Sigmoid colon (tissue), 7 donors: ENCODE data around the gene IER5. TPM values are rescaled to one million over a fixed set of nuclear protein-coding genes. Genes with fewer than 3 reads are reported as not detected.
A peak's percentile ranks its signal among the peaks of the same experiment; 100 is the strongest.

Experiments
- DNase-seq: peaks from one replicate; pipeline ENCODE4 v3.0.0-alpha.2; 2019
- H3K27ac ChIP-seq, 4 donors: fragments of 200-600 bp; sonication (generic); one replicate each; pipeline ENCODE4 v1.5.1; 2016 to 2019; ENCODE audit warnings: mild to moderate bottlenecking in 1 of 4
- H3K27me3 ChIP-seq, 3 donors: fragments of 200-600 bp; sonication (generic); one replicate each; pipeline ENCODE4 v1.5.1; 2019; ENCODE audit warnings: mild to moderate bottlenecking in 1 of 3
- H3K36me3 ChIP-seq, 4 donors: fragments of 200-600 bp; sonication (generic); one replicate each; pipeline ENCODE4 v1.5.1; 2016 to 2019
- H3K4me1 ChIP-seq, 4 donors: fragments of 200-600 bp; sonication (generic); one replicate each; pipeline ENCODE4 v1.5.1; 2017 to 2019
- H3K4me3 ChIP-seq, 4 donors: fragments of 200-600 bp; sonication (generic); one replicate each; pipeline ENCODE4 v1.5.1; 2017 to 2019; ENCODE audit warnings: mild to moderate bottlenecking in 2 of 4, moderate library complexity in 1 of 4
- H3K9me3 ChIP-seq, 4 donors: fragments of 200-600 bp in 3 of 4; sonication (generic) in 3 of 4; one replicate each; pipeline versions ENCODE4 v1.5.1 to v1.6.1; 2013 to 2019
- EP300 ChIP-seq, 4 donors: sonication (generic); formaldehyde crosslinking; IDR thresholded peaks; one replicate each; pipeline ENCODE4 v1.6.1; 2017; ENCODE audit warnings: antibody characterized with exemption in 4 of 4
- POLR2A ChIP-seq, 2 donors: fragments of 450-650 bp; IDR thresholded peaks; one replicate each; pipeline ENCODE4 v1.6.1; 2016; ENCODE audit warnings: antibody characterized with exemption in 2 of 2, mild to moderate bottlenecking in 2 of 2, moderate library complexity in 2 of 2
- POLR2AphosphoS5 ChIP-seq, 4 donors: sonication (generic); formaldehyde crosslinking; IDR thresholded peaks; one replicate each; pipeline ENCODE4 v1.6.1; 2017; ENCODE audit warnings: antibody characterized with exemption in 4 of 4
- WGBS, 2 donors: extraction: QIAGEN DNeasy Blood & Tissue Kit; methylation state at CpG; one replicate each; pipeline ENCODE4 v1.1.7; 2013; 5-methylcytosine and 5-hydroxymethylcytosine counted together
- intact Hi-C: fragments of 100-400 bp; cut with DNase I; formaldehyde crosslinking; loops from one replicate; pipeline ENCODE4 v1.15.1; 2023
- polyA plus RNA-seq, 3 donors: library from polyadenylated mRNA; stranded (reverse); fragments of 200-250 nt; gene quantifications; one replicate each; pipeline ENCODE4 v1.2.3, GENCODE V29; 2013
- total RNA-seq, 4 donors: library from RNA; depleted of rRNA; stranded (reverse); fragments of >200 nt; gene quantifications; one replicate each; pipeline ENCODE4 v1.1.0, GENCODE V29; 2016
- TF ChIP-seq, protein P1 (sequence below), 4 experiments: fragments of 450-650 bp in 3 of 4; fragments of 200-600 bp in 1 of 4; IDR thresholded peaks; one replicate each; pipeline ENCODE4 v1.5.1; 2016 to 2019; ENCODE audit warnings: antibody characterized with exemption in 4 of 4, mild to moderate bottlenecking in 3 of 4, moderate library complexity in 2 of 4
- donor health status: healthy with polysubstance abuse.
- donor health status: Bipolar disorder and iron deficiency.
- donor health status: healthy.

Gene IER5
- total and polyA plus RNA-seq, 7 donors: 7.7 to 11.7 (median 9.6) TPM

DNA sequence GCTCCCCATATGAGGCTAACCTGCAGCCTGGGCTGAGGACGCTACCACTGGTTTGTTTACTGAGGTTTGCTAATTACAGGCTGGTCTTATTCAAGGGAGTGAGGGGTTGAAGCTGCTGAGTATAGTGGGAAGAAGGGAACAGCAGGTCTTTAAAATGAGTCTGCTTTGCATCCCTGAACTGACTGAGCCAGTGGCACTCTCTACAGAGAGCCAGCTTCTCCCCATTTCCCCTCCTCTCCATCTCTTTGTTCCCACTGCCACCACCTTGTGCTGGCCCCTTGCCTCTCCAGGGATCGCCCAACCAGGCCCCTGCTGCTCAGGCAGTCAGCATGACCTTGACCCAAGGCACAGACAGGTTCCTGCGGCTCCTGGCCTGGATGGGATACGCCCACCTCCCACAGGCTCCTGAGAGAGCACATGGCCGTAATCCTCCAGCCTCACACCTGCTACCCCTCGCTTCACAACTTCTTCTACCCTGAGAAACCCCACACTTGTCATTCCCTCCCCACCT lies 45.0 kb downstream of the IER5 start:
- Histone ChIP-seq H3K9me3 (no peaks in the 10 kb centered on the region), H3K27ac (no peak overlapping the region), H3K27me3 (no peaks in the 10 kb centered on the region), H3K4me1 (peaks cover 0 to 28% (median 16%) of the 10 kb centered on the region in 4 donors), H3K36me3 (no peaks in the 10 kb centered on the region), H3K4me3 (no peak overlapping the region)
- intact Hi-C loops: no loop called here
- 79 to 87% methylated on average over 6 of the region's 6 CpGs for WGBS, 2 donors
- DNase-seq: no peak
- TF ChIP-seq EP300 (IDR thresholded peaks at IDR 0.05) (no peak), POLR2AphosphoS5 (IDR thresholded peaks at IDR 0.05) (no peak), POLR2A (IDR thresholded peaks at IDR 0.05) (no peak)
- TF ChIP-seq, protein P1, sequence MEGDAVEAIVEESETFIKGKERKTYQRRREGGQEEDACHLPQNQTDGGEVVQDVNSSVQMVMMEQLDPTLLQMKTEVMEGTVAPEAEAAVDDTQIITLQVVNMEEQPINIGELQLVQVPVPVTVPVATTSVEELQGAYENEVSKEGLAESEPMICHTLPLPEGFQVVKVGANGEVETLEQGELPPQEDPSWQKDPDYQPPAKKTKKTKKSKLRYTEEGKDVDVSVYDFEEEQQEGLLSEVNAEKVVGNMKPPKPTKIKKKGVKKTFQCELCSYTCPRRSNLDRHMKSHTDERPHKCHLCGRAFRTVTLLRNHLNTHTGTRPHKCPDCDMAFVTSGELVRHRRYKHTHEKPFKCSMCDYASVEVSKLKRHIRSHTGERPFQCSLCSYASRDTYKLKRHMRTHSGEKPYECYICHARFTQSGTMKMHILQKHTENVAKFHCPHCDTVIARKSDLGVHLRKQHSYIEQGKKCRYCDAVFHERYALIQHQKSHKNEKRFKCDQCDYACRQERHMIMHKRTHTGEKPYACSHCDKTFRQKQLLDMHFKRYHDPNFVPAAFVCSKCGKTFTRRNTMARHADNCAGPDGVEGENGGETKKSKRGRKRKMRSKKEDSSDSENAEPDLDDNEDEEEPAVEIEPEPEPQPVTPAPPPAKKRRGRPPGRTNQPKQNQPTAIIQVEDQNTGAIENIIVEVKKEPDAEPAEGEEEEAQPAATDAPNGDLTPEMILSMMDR (IDR thresholded peaks at IDR 0.05): no peak

DNA sequence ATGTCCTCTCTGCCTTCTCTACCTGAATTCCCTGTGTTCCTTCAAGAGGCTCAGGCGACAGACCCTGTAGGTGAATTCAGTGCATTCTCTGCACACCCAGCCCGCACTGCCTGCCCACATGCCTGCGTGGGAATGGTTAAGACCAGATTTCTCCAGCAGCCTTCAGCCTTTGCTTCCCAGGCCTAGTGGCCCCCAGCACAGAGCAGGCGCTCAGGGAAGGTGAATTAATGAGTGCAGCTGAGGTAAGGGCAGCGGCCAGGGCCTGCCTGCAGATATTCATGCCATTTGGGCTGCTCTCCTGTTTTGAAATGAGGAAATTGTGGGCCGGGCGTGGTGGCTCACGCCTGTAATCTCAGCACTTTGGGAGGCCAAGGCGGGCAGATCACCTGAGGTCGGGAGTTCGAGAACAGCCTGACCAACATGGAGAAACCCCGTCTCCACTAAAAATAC lies 45.5 kb downstream of the IER5 start:
- Histone ChIP-seq H3K36me3 (no peaks in the 10 kb centered on the region), H3K27me3 (no peaks in the 10 kb centered on the region), H3K4me1 (peaks cover 0 to 26% (median 16%) of the 10 kb centered on the region in 4 donors), H3K27ac (no peak overlapping the region), H3K4me3 (no peak overlapping the region), H3K9me3 (no peaks in the 10 kb centered on the region)
- TF ChIP-seq EP300 (IDR thresholded peaks at IDR 0.05): no peak
- TF ChIP-seq POLR2AphosphoS5 (IDR thresholded peaks at IDR 0.05): no peak
- TF ChIP-seq, protein P1 (IDR thresholded peaks at IDR 0.05): no peak
- no peak for TF ChIP-seq POLR2A (IDR thresholded peaks at IDR 0.05)
- WGBS, 2 donors: 85 to 87% methylated on average over 12 of the region's 12 CpGs
- intact Hi-C loops: no loop called here
- no peak for DNase-seq

DNA sequence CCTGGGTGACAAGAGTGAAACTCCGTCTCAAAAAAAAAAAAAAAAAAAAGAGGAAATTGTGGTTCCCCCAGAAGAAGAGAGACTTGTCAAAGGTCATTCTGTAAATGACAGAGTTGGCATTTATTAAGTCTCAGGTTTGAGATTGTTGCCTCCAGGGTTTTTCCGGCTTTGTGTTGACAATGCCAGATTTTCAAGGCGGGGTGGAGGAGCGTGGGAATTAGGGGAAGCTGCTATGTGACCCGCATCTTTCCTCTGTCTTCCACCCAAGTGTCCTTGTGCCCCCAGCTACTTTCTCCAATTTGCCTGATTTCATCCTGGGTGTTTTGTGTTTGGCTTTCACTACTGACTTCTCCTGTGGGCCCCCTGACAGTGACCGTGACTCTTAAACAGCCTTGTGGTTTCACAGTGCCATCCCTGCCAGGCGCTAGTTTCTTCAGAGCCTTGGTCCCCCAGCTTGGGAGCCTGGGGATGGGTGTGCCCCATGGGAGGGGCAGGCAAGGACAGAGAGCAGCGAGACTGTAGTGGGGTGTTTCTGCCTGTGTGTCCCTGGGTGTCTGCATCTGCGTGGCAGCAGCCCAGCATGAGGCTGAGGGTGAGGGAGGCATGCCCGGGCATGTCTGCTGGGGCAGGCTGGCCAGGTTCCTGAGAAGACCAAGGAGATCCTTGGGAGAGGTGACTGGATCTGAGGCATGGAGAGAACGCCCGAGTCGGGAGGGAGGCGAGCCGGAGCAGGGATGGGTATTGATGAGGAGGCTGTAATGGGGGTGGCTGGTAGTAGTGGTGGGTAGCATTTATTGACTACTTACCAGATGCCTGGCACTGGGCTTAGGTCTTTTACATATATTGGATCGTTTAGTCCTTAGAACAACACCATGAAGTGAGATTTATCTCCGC lies 46.3 kb downstream of the IER5 start:
- Histone ChIP-seq H3K4me1 (peaks cover 0 to 22% (median 16%) of the 10 kb centered on the region in 4 donors), H3K36me3 (no peaks in the 10 kb centered on the region), H3K27me3 (no peaks in the 10 kb centered on the region), H3K4me3 (no peak overlapping the region), H3K9me3 (no peaks in the 10 kb centered on the region), H3K27ac (peak overlapping the region; percentile 20 to 63 (median 22))
- DNase-seq: no peak
- WGBS, 2 donors: 32 to 58% methylated on average over 17 of the region's 17 CpGs
- TF ChIP-seq, protein P1 (IDR thresholded peaks at IDR 0.05): no peak
- no peak for TF ChIP-seq POLR2A (IDR thresholded peaks at IDR 0.05)
- no peak for TF ChIP-seq POLR2AphosphoS5 (IDR thresholded peaks at IDR 0.05)
- no peak for TF ChIP-seq EP300 (IDR thresholded peaks at IDR 0.05)
- intact Hi-C loops: no loop called here

- 45 to 72% methylated on average over 2 of the region's 2 CpGs for WGBS, 2 donors
These were observed 46.9 kb downstream of the IER5 start for GRCh38 chr1:181135437-181135731.

More at GRCh38 chr1:181135437-181135731, 46.9 kb downstream of the IER5 start:
- intact Hi-C loops: no loop called here
- Histone ChIP-seq H3K27ac (peak overlapping the region; percentile 20 to 63 (median 22)), H3K27me3 (no peaks in the 10 kb centered on the region), H3K36me3 (no peaks in the 10 kb centered on the region), H3K9me3 (no peaks in the 10 kb centered on the region), H3K4me1 (peaks cover 0 to 19% (median 16%) of the 10 kb centered on the region in 4 donors), H3K4me3 (no peak overlapping the region)
- DNase-seq: no peak
- TF ChIP-seq POLR2AphosphoS5 (IDR thresholded peaks at IDR 0.05) (no peak), POLR2A (IDR thresholded peaks at IDR 0.05) (no peak), EP300 (IDR thresholded peaks at IDR 0.05) (no peak)
- TF ChIP-seq, protein P1 (IDR thresholded peaks at IDR 0.05): peak in 2 of 4 experiments; percentile 24 to 38
